Tibial artery (tissue), 4 donors: ENCODE measurements around the gene B3GALT5.

Experiments used
- DNase-seq, 2 donors: peaks; one replicate each; pipeline ENCODE4 v3.0.0-alpha.2; 2019
- H3K27ac ChIP-seq, 2 donors: fragments of 200-600 bp; sonication (generic) in 1 of 2; 1 replicate in 1 of 2; 2 replicates in 1 of 2; pipeline ENCODE4 v1.5.1; 2018 to 2019; ENCODE audit warnings: mild to moderate bottlenecking in 1 of 2
- H3K27me3 ChIP-seq, 2 donors: fragments of 200-600 bp; sonication (generic) in 1 of 2; one replicate each; pipeline versions ENCODE4 v1.5.1 to v1.6.0; 2016 to 2019
- H3K36me3 ChIP-seq, 3 donors: fragments of 200-600 bp; sonication (generic) in 2 of 3; one replicate each; pipeline ENCODE4 v1.5.1; 2016 to 2019; ENCODE audit warnings: mild to moderate bottlenecking in 2 of 3
- H3K4me1 ChIP-seq, 4 donors: fragments of 200-600 bp; sonication (generic) in 2 of 4; 1 replicate in 3 of 4; 2 replicates in 1 of 4; pipeline ENCODE4 v1.5.1; 2016 to 2019
- H3K4me3 ChIP-seq, 2 donors: fragments of 200-600 bp; sonication (generic) in 1 of 2; 1 replicate in 1 of 2; 2 replicates in 1 of 2; pipeline ENCODE4 v1.5.1; 2018 to 2019; ENCODE audit warnings: mild to moderate bottlenecking in 2 of 2
- H3K9me3 ChIP-seq, 3 donors: fragments of 200-600 bp; sonication (generic) in 1 of 3; one replicate each; pipeline ENCODE4 v1.5.1; 2016 to 2019
- intact Hi-C: fragments of 100-400 bp; cut with DNase I; formaldehyde crosslinking; loops from one replicate; pipeline ENCODE4 v1.15.0; 2023; ENCODE audit warnings: low total_unique reads
- TF ChIP-seq, protein P1 (sequence below), 2 experiments: fragments of 200-600 bp in 1 of 2; fragments of 450-650 bp in 1 of 2; IDR thresholded peaks; one replicate each; pipeline ENCODE4 v1.5.1; 2017 to 2019; ENCODE audit warnings: antibody characterized with exemption in 2 of 2, mild to moderate bottlenecking in 1 of 2, moderate library complexity in 1 of 2

B3GALT5 gene

DNA sequence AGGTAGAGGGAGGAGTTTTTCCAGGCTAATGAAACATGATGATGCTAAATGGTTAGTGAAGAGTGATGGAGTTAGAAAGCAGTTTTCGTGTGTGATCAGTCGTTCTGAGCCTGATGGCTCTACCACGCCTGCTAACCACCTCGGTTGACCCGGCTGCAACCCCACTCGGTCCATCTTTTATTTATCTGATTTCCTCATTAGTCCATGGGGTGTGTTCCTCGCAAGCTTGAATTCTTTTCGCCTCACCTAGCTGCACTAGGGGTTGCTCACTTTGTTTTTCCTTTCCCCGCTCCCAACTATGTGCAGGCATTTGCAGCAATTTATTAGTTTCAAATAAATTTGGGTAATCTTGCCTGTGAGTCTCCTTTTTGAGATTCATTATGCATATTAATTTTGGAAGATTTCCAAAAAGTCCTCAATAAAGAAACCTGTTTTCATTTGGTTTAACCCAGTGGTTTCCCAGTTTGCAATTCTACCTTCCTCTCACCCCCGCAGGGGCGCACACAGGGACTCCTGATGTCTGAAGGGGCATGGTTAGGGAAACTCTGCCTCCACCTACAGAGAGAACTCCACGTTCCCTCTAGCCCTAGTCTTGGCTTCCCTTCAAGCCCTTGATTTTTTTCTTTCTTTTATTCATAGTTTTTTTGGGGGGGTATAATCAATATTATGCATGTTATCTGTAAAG, 12.6 kb downstream of the B3GALT5 start:
- H3K4me3 ChIP-seq = no peak overlapping the region
- intact Hi-C loops = no loop called here
- no peaks in the 10 kb centered on the region for H3K36me3 ChIP-seq
- no peaks in the 10 kb centered on the region for H3K4me1 ChIP-seq
- H3K27ac ChIP-seq = no peak overlapping the region
- TF ChIP-seq, protein P1, sequence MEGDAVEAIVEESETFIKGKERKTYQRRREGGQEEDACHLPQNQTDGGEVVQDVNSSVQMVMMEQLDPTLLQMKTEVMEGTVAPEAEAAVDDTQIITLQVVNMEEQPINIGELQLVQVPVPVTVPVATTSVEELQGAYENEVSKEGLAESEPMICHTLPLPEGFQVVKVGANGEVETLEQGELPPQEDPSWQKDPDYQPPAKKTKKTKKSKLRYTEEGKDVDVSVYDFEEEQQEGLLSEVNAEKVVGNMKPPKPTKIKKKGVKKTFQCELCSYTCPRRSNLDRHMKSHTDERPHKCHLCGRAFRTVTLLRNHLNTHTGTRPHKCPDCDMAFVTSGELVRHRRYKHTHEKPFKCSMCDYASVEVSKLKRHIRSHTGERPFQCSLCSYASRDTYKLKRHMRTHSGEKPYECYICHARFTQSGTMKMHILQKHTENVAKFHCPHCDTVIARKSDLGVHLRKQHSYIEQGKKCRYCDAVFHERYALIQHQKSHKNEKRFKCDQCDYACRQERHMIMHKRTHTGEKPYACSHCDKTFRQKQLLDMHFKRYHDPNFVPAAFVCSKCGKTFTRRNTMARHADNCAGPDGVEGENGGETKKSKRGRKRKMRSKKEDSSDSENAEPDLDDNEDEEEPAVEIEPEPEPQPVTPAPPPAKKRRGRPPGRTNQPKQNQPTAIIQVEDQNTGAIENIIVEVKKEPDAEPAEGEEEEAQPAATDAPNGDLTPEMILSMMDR (IDR thresholded peaks at IDR 0.05) = no peak
- no peaks in the 10 kb centered on the region for H3K27me3 ChIP-seq
- no peak for DNase-seq
- H3K9me3 ChIP-seq = peaks cover 0 to 3% (median 0%) of the 10 kb centered on the region in 3 donors

DNA sequence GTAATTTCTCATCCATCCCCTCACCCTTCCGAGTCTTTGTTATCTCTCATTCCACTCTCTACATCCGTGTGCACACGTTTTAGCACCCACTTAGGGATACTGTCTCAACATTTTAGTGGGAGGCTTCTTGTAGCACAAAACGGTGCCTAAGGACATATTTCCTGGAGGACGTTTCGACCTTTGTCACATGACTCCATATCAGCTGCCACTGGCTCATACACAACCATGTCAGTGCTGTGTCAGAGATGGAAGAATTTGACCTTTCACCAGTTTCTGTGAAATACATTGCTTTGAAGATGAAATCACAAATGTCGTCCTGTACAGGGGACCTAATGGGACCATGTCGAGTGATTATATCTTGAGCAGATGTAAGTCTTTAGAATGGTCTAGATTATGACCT, 15.6 kb downstream of the B3GALT5 start:
- no peaks in the 10 kb centered on the region for H3K36me3 ChIP-seq
- H3K27ac ChIP-seq = no peak overlapping the region
- no peak for DNase-seq
- TF ChIP-seq, protein P1 (IDR thresholded peaks at IDR 0.05) = no peak
- H3K9me3 ChIP-seq = peaks cover 0 to 2% (median 0%) of the 10 kb centered on the region in 3 donors
- no peaks in the 10 kb centered on the region for H3K27me3 ChIP-seq
- intact Hi-C loops = no loop called here
- no peaks in the 10 kb centered on the region for H3K4me1 ChIP-seq
- no peak overlapping the region for H3K4me3 ChIP-seq

DNA sequence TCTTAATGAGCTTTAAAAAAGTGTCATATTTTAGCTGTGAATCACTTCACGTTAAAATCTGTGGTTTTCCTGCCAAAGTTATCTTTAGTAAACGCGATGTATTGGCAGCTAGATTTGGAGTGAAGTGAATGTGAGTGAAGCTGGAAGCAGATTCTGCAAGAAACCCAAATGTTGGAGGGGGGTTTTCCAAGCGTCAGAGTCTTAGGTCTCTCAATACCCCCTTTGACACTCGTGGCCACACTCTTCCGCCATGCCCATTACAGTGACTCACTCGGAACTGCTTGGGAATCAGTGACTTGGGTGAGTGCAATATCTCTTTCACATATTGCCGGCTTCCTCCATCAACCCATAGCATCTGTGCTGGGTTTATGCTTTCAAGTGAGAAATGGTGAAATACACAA, 17.5 kb downstream of the B3GALT5 start:
- TF ChIP-seq, protein P1 (IDR thresholded peaks at IDR 0.05) = no peak
- H3K27ac ChIP-seq = no peak overlapping the region
- H3K9me3 ChIP-seq = no peaks in the 10 kb centered on the region
- DNase-seq = no peak
- intact Hi-C loops = no loop called here
- H3K36me3 ChIP-seq = no peaks in the 10 kb centered on the region
- no peak overlapping the region for H3K4me3 ChIP-seq
- H3K27me3 ChIP-seq = no peaks in the 10 kb centered on the region
- H3K4me1 ChIP-seq = no peaks in the 10 kb centered on the region

DNA sequence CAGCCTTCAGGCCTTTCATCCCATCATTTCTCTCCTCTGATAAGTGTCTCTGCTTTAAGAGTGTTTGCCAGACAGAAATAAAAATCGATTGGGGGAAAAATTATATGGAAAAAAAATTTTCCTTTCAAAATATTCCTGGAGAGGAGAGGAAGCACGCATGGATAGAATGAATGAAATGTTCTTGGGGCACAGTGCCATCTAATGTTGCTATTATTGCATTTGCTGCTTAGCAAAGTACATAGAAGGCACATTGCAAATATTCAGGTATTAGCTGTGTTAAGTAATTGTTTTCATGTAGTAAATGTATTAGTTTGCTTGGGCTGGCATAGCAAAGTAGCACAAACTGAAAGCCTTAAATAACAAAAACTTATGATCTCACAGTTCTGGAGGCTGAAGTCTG, 18.1 kb downstream of the B3GALT5 start:
- DNase-seq = no peak
- TF ChIP-seq, protein P1 (IDR thresholded peaks at IDR 0.05) = no peak
- intact Hi-C loops = no loop called here
- no peaks in the 10 kb centered on the region for H3K9me3 ChIP-seq
- no peaks in the 10 kb centered on the region for H3K36me3 ChIP-seq
- no peak overlapping the region for H3K27ac ChIP-seq
- no peaks in the 10 kb centered on the region for H3K4me1 ChIP-seq
- no peak overlapping the region for H3K4me3 ChIP-seq
- no peaks in the 10 kb centered on the region for H3K27me3 ChIP-seq

DNA sequence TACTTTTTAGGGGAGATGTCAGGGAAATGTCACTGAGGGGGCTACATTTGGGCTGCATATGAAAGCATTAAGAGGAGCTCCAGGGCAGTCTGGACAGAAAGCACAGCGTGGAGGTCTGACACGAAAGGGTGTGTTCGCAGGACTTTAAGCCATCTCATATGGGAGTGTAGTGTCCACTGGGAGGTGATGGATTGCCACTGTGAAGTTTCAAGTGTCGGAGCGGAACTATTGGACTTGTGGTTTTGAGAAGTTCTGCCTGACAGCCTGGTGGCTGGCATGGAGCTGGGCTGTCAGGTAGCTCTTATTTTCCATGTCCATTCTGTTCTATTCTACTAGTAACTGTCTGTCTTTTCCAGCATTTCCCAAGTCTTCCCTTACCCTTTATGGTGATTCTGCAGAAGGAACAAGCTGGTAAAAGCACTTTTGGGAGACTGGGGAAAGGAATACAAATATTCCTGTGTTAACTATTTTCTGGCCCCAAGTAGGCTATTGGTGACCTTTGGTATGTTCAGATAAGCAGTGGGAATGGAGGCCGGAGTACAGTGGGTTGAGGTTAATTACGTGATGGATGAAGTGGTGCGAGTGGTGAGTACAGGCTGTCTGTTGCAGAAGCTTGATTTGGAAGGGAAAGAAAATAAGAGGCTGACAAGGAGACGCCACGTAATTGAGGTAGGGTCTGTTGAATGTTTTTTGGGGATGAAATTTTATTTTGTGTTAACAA, 19.3 kb downstream of the B3GALT5 start:
- intact Hi-C loops = no loop called here
- no peak overlapping the region for H3K4me3 ChIP-seq
- no peak for DNase-seq
- no peaks in the 10 kb centered on the region for H3K4me1 ChIP-seq
- TF ChIP-seq, protein P1 (IDR thresholded peaks at IDR 0.05) = no peak
- H3K27ac ChIP-seq = no peak overlapping the region
- H3K36me3 ChIP-seq = no peaks in the 10 kb centered on the region
- H3K9me3 ChIP-seq = no peaks in the 10 kb centered on the region
- peaks cover 0 to under 1% of the 10 kb centered on the region in 2 donors for H3K27me3 ChIP-seq
